ELR (cell line): Measurements from ENCODE around the gene POLR3GL.

Experiments used
- DNase-seq: peaks from one replicate; pipeline ENCODE4 v3.0.0-alpha.2; 2015; ENCODE audit warnings: low read depth

POLR3GL gene

GRCh38 chr1:145977016-145977415 lies 12.5 kb downstream of the POLR3GL start:
- no peak for DNase-seq

- DNase-seq: peak; percentile 87
Observed at GRCh38 chr1:145977486-145978470, 13.3 kb downstream of the POLR3GL start.

- DNase-seq: no peak
Observed at GRCh38 chr1:145978471-145978853, 14.0 kb downstream of the POLR3GL start.

- peak; percentile 100 for DNase-seq
Observed at GRCh38 chr1:145978854-145979745, 14.6 kb downstream of the POLR3GL start.

GRCh38 chr1:145979746-145980456 lies 15.4 kb downstream of the POLR3GL start:
- no peak for DNase-seq

GRCh38 chr1:145980457-145980994 lies 16.0 kb downstream of the POLR3GL start:
- DNase-seq: no peak

- no peak for DNase-seq
Observed at GRCh38 chr1:145982010-145982723, 17.7 kb downstream of the POLR3GL start.

GRCh38 chr1:145983206-145983675 lies 18.8 kb downstream of the POLR3GL start:
- DNase-seq: no peak

- DNase-seq: no peak
Observed at GRCh38 chr1:145983960-145984830, 19.7 kb downstream of the POLR3GL start.

GRCh38 chr1:145985129-145985501 lies 20.6 kb downstream of the POLR3GL start:
- no peak for DNase-seq

- DNase-seq: peak; percentile 55
Observed at GRCh38 chr1:145985502-145986439, 21.3 kb downstream of the POLR3GL start.

- DNase-seq: no peak
Observed at GRCh38 chr1:145986551-145986950, 22.1 kb downstream of the POLR3GL start.

- no peak for DNase-seq
Observed at GRCh38 chr1:145987926-145988325, 23.4 kb downstream of the POLR3GL start.

- DNase-seq: no peak
Observed at GRCh38 chr1:145988773-145989172, 24.3 kb downstream of the POLR3GL start.

- no peak for DNase-seq
Observed at GRCh38 chr1:145990249-145990855, 25.9 kb downstream of the POLR3GL start.

- DNase-seq: no peak
Observed at GRCh38 chr1:145991735-145992412, 27.4 kb downstream of the POLR3GL start.

GRCh38 chr1:145992502-145992936 lies 28.0 kb downstream of the POLR3GL start:
- DNase-seq: no peak
